Activated T-helper 2 cell treated with anti-CD3 and anti-CD28 coated beads, Interferon-gamma antibody, Interleukin-2, Interleukin-4, amounts not matched to agents 10 μg/mL and 5 μg/mL and 100 μg/mL, durations not matched to agents 14 hours and 24 hours and 36 hours (primary cell): ENCODE results near the gene TXNRD3. TPM values are rescaled to one million over a fixed set of nuclear protein-coding genes. Genes with fewer than 3 reads are reported as not detected.
A peak's percentile ranks its signal among the peaks of the same experiment; 100 is the strongest.
"Not testable (repeated sequence)": the region's sequence is repeated elsewhere in the genome, so short reads cannot be mapped to it uniquely, and the experiment has no call there.

Source experiments
- DNase-seq: peaks from one replicate; pipeline ENCODE4 v3.0.0; 2021; ENCODE audit warnings: low spot score
- H3K27ac Mint-ChIP-seq: one replicate; pipeline ENCODE4 v1.8.0; 2021; ENCODE audit warnings: mixed read lengths
- H3K27me3 Mint-ChIP-seq: one replicate; pipeline ENCODE4 v1.8.0; 2021; ENCODE audit warnings: low read depth, mixed read lengths
- H3K36me3 Mint-ChIP-seq: one replicate; pipeline ENCODE4 v1.8.0; 2021; ENCODE audit warnings: low read depth, mixed read lengths
- H3K4me1 Mint-ChIP-seq: one replicate; pipeline ENCODE4 v1.8.0; 2021; ENCODE audit warnings: low read depth, mixed read lengths
- H3K4me3 Mint-ChIP-seq: one replicate; pipeline ENCODE4 v1.8.0; 2021; ENCODE audit warnings: low read depth, mild to moderate bottlenecking, moderate library complexity, mixed read lengths
- H3K9me3 Mint-ChIP-seq: one replicate; pipeline ENCODE4 v1.8.0; 2021; ENCODE audit warnings: mixed read lengths
- intact Hi-C: fragments of 100-400 bp; cut with micrococcal nuclease; formaldehyde crosslinking; loops from one replicate; pipeline ENCODE4 v1.15.1; 2023
- total RNA-seq: library from RNA; stranded (reverse); gene quantifications from 2 replicates; pipeline ENCODE4 v1.2.3, GENCODE V29; 2022

TXNRD3 gene
- total RNA-seq, 1 donor from 2014 or later = 0.96 TPM

DNA sequence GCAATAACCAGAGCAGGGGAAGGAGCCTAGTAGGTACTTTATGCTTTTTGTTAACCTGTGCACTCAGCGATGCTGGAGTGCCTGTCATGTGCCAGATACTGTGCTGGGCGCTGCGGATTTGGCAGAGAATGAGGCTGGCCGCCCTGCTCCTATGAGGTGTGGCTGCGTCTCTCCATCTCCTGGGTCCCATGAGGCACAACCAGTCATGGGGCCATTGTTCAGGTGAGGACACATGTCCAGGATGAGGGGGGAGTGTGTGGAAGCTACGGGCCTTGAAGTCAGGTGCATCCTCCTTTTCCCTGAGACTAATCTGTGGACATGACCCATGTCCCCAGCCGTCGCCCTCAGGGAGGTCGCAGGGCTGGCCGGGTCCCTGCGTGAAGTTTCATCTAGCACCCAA lies 963 bp upstream of the TXNRD3 start:
- Mint-ChIP-seq H3K4me3 (peak overlapping the region; percentile 14), H3K4me1 (peaks cover 4% of the 10 kb centered on the region)
- intact Hi-C loops = no loop called here

GRCh38 chr3:126649556-126650092 lies 5.3 kb downstream of the TXNRD3 start:
- Mint-ChIP-seq H3K36me3 (no peaks in the 10 kb centered on the region), H3K4me1 (peaks cover 2% of the 10 kb centered on the region), H3K27me3 (peaks cover 52% of the 10 kb centered on the region), H3K4me3 (no peak overlapping the region), H3K27ac (no peak overlapping the region), H3K9me3 (no peaks in the 10 kb centered on the region)
- no peak for DNase-seq
- intact Hi-C loops = no loop called here

More for the DNA sequence above, 963 bp upstream of the TXNRD3 start:
- H3K27ac Mint-ChIP-seq = no peak overlapping the region
- peaks cover 35% of the 10 kb centered on the region for H3K27me3 Mint-ChIP-seq
- no peaks in the 10 kb centered on the region for H3K36me3 Mint-ChIP-seq
- no peaks in the 10 kb centered on the region for H3K9me3 Mint-ChIP-seq
- no peak for DNase-seq

- Mint-ChIP-seq H3K27ac (no peak overlapping the region), H3K4me3 (no peak overlapping the region), H3K4me1 (no peaks in the 10 kb centered on the region), H3K9me3 (no peaks in the 10 kb centered on the region), H3K27me3 (peaks cover 29% of the 10 kb centered on the region), H3K36me3 (no peaks in the 10 kb centered on the region)
- intact Hi-C loops = no loop called here
- DNase-seq = no peak
These were observed 8.2 kb downstream of the TXNRD3 start for GRCh38 chr3:126646674-126647073.

- Mint-ChIP-seq H3K27ac (no peak overlapping the region), H3K27me3 (peaks cover 22% of the 10 kb centered on the region), H3K4me3 (no peak overlapping the region), H3K9me3 (no peaks in the 10 kb centered on the region), H3K4me1 (no peaks in the 10 kb centered on the region), H3K36me3 (no peaks in the 10 kb centered on the region)
- no peak for DNase-seq
- intact Hi-C loops = no loop called here
These were observed 10.3 kb downstream of the TXNRD3 start for GRCh38 chr3:126644615-126645014.

GRCh38 chr3:126638790-126639189 lies 16.1 kb downstream of the TXNRD3 start:
- H3K9me3 Mint-ChIP-seq = no peaks in the 10 kb centered on the region
- H3K27me3 Mint-ChIP-seq = no peaks in the 10 kb centered on the region
- H3K27ac Mint-ChIP-seq = no peak overlapping the region
- H3K4me1 Mint-ChIP-seq = no peaks in the 10 kb centered on the region
- intact Hi-C loops = no loop called here
- no peak overlapping the region for H3K4me3 Mint-ChIP-seq
- H3K36me3 Mint-ChIP-seq = no peaks in the 10 kb centered on the region
- no peak for DNase-seq

GRCh38 chr3:126636436-126636835 lies 18.5 kb downstream of the TXNRD3 start:
- intact Hi-C loops = no loop called here
- Mint-ChIP-seq H3K27me3 (no peaks in the 10 kb centered on the region), H3K36me3 (no peaks in the 10 kb centered on the region), H3K27ac (no peak overlapping the region), H3K4me1 (no peaks in the 10 kb centered on the region), H3K9me3 (no peaks in the 10 kb centered on the region), H3K4me3 (no peak overlapping the region)
- no peak for DNase-seq

DNA sequence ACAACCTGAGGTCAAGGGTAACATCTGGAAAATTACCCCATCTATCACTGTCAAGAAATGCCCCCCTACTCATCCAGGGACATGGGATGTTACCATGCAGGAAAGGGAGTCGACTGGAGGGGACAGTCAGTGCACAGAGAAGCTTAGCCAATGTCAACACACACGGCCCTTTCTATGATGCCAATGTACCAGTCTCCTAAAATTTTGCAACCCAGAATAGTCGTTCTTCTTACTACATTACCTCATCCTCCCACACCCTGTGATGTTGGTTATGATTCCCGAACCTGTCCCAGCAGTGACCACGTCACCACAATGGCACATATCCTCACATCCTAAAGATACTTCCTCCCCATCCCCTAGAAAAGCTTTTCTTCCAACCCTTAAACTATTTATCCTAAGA lies 20.1 kb downstream of the TXNRD3 start:
- intact Hi-C loops = no loop called here

GRCh38 chr3:126630020-126630419 lies 24.9 kb downstream of the TXNRD3 start:
- no peaks in the 10 kb centered on the region for H3K9me3 Mint-ChIP-seq
- H3K36me3 Mint-ChIP-seq = no peaks in the 10 kb centered on the region
- peaks cover 8% of the 10 kb centered on the region for H3K4me1 Mint-ChIP-seq
- H3K27me3 Mint-ChIP-seq = no peaks in the 10 kb centered on the region
- H3K27ac Mint-ChIP-seq = no peak overlapping the region
- no peak for DNase-seq
- no peak overlapping the region for H3K4me3 Mint-ChIP-seq
- intact Hi-C loops = no loop called here

More for the DNA sequence above, 20.1 kb downstream of the TXNRD3 start:
- H3K4me3 Mint-ChIP-seq = no peak overlapping the region
- peaks cover 4% of the 10 kb centered on the region for H3K4me1 Mint-ChIP-seq
- no peaks in the 10 kb centered on the region for H3K36me3 Mint-ChIP-seq
- no peak overlapping the region for H3K27ac Mint-ChIP-seq
- no peak for DNase-seq
- H3K27me3 Mint-ChIP-seq = no peaks in the 10 kb centered on the region
- H3K9me3 Mint-ChIP-seq = no peaks in the 10 kb centered on the region

- H3K4me3 Mint-ChIP-seq, H3K36me3 Mint-ChIP-seq, DNase-seq, intact Hi-C loops, H3K27ac Mint-ChIP-seq, H3K9me3 Mint-ChIP-seq, H3K27me3 Mint-ChIP-seq, H3K4me1 Mint-ChIP-seq: not testable (repeated sequence)
These were observed 29.2 kb downstream of the TXNRD3 start for GRCh38 chr3:126625735-126626134.

- H3K4me3 Mint-ChIP-seq = no peak overlapping the region
- no peak overlapping the region for H3K27ac Mint-ChIP-seq
- no peaks in the 10 kb centered on the region for H3K9me3 Mint-ChIP-seq
- peaks cover 2% of the 10 kb centered on the region for H3K27me3 Mint-ChIP-seq
- no peaks in the 10 kb centered on the region for H3K36me3 Mint-ChIP-seq
- DNase-seq = no peak
- no peaks in the 10 kb centered on the region for H3K4me1 Mint-ChIP-seq
- intact Hi-C loops = no loop called here
These were observed 32.2 kb downstream of the TXNRD3 start for GRCh38 chr3:126622694-126623093.

GRCh38 chr3:126621627-126622345 lies 33.1 kb downstream of the TXNRD3 start:
- Mint-ChIP-seq H3K27me3 (peaks cover 2% of the 10 kb centered on the region), H3K36me3 (no peaks in the 10 kb centered on the region), H3K4me3 (no peak overlapping the region), H3K9me3 (no peaks in the 10 kb centered on the region), H3K4me1 (peaks cover 4% of the 10 kb centered on the region), H3K27ac (no peak overlapping the region)
- intact Hi-C loops = no loop called here
- DNase-seq = no peak

DNA sequence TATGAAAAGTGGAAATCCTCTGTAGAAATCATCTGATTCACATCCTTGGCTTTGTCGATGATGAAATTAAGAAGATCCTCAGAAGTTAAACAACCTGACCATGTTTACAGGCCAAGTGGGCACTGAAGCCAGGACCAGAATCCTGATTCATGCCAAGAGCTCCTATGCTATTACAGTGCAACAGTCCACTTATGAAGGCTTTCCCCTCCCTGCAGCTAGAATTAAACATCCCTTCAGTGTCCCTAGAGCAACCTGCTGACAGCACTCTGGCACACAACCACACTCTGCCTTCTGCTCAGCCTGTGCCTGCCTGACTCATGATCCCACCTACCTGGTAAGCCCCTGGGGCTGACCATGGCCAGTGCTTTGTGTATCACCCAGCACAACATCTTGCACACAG lies 33.8 kb downstream of the TXNRD3 start:
- H3K27me3 Mint-ChIP-seq = peaks cover 2% of the 10 kb centered on the region

GRCh38 chr3:126620738-126621137 lies 34.2 kb downstream of the TXNRD3 start:
- Mint-ChIP-seq H3K27me3 (peaks cover 2% of the 10 kb centered on the region), H3K36me3 (no peaks in the 10 kb centered on the region), H3K4me3 (no peak overlapping the region), H3K4me1 (peaks cover 4% of the 10 kb centered on the region), H3K9me3 (no peaks in the 10 kb centered on the region), H3K27ac (no peak overlapping the region)
- intact Hi-C loops = no loop called here
- no peak for DNase-seq

More for the DNA sequence above, 33.8 kb downstream of the TXNRD3 start:
- no peak for DNase-seq
- Mint-ChIP-seq H3K4me3 (no peak overlapping the region), H3K36me3 (no peaks in the 10 kb centered on the region), H3K27ac (no peak overlapping the region), H3K9me3 (no peaks in the 10 kb centered on the region), H3K4me1 (peaks cover 4% of the 10 kb centered on the region)
- intact Hi-C loops = no loop called here
